Measurements from ENCODE around the gene NFIA.
A peak's percentile ranks its signal among the peaks of the same experiment; 100 is the strongest.

Gene NFIA

DNA sequence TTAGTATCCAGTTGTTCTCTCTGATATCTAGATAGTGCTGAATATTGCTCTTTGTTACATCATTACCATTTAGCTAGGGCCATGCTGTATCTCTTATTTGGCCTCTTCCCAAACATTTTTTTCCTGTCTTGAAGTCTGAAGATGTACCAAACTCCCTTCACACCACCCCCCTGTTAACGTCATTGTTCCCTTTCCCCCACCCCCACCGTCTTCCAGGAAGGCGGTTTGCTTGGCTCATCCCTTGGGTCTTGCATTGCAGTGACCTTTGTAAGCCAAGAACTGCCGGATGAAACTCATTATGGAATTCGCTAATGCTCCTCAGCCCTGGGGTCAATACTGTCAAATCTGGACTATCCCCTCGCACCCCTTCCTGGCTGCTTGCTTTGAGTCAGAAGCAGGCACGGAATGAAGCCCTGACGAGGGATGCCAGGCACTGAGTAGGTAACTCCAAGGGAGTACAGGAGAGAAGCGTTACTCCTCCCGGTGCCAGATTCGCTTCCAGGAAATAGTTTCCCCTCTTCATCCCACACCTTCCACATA, 359.4 kb downstream of the NFIA start:
- no peak for DNase-seq

DNA sequence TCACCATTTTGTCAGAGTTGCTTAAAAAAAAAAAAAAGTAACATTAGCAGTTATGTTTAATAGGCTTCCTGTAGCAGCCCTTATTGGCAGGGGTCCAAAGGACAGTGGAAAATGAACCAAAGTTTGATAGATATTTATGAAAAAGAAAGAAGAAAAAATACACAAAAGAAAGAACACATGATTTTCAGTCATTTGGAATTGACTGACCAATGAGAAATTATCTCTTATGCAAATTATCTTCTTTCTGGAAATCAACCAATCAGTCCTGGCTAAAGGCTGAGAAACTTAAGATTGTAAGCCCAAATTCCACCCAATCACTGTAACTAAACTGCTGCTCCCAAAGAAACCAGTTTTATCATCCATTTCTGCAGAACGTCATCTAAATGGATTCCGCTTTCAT, 360.2 kb downstream of the NFIA start:
- no peak for DNase-seq

DNA sequence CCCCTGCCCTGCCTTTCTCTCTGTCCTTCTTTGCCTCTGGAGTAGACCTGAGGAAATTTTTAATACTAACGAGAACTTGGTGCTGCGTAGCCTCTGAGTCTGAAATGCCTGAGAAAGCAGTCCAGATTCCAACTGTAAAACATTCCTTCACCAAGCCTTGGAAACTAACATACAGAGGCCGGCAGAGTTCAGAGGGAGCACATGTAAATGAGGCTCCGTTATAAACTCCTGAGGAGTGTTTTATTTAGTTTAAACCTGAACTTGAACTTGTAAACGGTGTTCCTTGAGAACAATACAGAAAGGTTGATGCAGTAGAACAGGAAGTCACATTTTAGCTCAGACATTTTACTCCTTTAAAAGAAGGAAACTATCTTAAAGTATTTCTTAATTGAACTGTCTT, 361.9 kb downstream of the NFIA start:
- DNase-seq: no peak

DNA sequence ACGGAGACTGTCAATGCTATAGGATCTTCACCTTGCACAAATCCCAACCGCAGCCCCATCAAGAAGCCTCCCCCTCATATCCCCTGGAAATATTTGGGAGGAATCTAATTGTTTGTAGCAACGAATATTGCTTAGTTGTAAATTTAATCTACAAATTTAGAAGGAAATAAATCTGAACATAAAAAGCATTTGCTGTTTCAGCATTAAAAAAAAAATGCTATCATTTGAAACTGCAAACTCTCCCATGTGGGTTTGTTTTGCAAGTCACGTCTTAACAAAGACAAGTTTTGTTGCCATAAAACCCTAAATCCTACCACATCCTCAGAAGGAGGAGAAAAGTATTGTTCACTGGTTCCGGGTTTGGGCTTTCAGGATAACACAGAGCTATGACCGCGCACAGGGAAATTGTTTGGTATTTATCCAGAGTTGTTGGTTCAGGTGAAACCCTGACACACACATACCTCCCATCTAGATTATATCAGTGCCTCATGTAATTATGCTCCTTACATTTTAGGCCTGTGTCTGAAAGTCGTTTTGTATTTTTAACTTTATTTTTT, 363.0 kb downstream of the NFIA start:
- no peak for DNase-seq

DNA sequence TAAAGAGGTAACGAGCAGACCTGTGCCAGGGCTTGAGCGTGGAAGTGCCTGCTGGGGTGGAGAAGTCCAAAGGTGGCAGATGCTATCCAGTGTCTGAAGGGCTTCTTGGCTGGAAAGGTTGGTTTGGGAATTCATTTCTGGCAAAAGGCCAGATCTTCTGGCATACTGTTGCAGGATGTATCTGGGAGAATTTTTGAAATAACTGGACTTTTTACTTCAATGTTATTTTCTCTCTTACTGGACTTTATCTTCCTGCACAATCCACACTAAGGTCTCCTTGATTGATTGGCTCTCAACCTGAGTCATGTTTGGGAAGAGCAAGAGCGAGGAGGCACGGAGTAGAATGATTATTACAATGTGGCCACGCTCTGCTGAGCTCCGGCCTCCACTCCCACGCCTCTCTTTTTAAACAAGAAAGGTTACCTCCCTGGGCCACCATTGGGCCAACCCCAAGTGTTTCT, 364.2 kb downstream of the NFIA start:
- DNase-seq: no peak

DNA sequence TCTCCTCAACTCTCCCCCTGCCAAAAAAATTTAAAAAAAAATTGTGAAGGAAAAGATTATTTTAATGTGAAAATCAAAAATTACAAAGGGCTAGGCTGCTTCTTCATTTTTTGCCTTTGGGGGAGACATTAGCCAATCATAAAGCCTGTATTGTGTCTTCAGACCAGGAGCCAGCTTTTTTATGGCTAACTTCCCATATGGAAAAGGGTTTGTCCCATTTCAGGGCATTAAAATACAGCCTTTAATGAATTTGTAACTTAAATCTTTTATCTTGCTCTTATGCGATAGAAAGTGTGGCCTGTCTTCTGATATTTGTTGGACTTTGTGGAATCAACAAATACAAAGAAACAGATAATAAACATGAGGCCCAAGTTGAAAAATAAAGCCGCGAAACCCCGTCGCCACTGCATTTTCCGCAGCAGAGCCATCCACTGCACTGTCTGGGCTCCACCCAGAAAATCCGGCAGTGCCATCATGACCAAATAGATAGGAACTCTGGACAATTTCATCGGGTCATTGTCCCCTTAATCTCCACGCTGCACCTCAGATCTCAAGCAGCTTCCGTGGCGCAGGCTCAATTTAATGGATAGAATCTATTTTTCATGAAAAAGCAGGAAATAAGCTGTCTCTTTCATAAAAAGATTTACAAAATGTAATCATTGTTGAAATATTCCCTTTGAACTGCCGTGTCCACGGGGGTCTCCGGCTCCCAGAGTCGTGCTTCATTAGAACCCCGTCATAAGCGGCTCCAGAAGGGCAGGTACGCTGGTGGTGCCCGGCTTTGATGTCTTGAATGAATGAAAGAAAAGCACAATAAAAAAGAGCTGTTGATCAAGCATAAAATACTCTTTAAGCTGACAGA, 365.0 kb downstream of the NFIA start:
- no peak for DNase-seq

DNA sequence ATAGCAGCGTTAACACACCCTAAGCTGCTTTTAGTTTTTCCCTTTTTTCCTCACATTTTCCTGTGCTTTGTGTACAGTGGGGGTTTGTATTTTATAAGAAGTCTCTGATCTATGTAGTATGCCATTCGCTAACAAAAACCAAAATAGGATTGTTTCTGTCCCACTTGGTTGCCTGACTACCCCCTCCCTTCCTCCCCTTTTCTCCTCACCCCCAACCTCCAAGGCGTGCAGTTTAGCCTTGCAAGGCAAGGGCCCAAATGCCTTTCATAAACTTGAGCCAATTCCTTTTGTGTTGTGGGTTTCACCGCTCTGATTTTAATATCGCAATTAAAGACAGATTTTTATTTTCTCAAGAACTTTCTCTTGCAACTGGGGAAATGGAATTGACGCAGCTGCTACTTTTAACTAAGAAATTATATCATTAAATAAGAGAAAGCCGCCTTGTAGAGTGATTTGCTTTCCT, 365.6 kb downstream of the NFIA start:
- no peak for DNase-seq

DNA sequence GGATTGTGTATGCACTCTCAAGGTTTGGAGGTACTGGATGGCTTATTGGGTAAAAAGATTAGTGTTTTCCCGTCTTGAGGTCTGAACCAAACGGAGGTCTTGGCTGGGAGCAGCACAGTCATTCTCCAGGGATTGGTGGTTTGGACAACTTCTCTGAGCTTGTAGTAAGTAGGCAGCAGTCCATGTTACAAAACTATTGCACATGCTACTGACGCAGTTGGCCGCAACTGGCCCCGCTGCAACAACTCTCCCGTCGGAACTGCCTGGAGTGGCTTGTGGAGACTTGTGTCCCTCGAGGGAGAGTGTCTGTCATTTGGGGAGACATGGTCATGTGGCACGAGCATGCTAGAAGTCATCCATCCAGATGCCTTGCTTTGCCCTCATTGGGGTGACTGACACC, 366.6 kb downstream of the NFIA start:
- no peak for DNase-seq

DNA sequence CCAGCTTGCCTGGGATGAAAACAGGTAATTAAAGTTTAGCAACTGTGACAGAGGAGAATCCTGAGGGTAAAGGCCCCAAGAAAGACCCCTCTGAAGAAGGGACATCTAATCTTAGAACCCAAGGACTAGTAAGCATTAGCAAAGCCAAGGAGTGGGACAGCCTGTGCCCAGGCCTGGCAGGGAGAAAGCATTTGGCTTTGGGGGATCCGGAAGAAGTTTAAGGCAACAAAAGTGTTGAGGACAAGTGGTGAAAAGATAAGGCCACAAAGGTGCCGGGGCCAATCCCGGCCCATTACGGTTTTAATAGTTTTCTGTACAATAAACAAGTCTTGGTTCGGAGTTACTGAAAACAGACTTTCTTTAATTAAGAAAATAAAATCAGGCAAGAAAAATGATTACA, 367.0 kb downstream of the NFIA start:
- no peak for DNase-seq

DNA sequence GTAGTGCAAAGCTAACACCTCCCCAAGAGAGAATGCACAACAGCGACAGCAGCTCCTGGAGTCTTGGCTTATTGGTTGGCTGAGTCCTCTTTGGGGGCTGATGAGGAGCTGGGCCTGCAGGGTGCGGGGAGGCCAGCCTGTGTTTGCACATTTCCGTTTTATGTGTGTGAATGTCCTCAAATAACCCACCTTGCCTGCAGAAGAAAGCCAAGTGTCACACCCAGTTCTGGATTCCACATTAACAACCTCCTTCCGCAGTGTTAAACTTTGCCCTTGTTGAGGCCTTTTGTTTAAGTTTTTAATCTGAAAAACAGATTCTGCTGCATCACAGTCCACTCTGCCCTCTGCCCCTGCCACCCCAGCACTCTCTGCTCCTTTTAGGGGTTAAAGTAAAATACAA, 368.1 kb downstream of the NFIA start:
- peak in 2 of 4 experiments; percentile 16 to 19 for DNase-seq

DNA sequence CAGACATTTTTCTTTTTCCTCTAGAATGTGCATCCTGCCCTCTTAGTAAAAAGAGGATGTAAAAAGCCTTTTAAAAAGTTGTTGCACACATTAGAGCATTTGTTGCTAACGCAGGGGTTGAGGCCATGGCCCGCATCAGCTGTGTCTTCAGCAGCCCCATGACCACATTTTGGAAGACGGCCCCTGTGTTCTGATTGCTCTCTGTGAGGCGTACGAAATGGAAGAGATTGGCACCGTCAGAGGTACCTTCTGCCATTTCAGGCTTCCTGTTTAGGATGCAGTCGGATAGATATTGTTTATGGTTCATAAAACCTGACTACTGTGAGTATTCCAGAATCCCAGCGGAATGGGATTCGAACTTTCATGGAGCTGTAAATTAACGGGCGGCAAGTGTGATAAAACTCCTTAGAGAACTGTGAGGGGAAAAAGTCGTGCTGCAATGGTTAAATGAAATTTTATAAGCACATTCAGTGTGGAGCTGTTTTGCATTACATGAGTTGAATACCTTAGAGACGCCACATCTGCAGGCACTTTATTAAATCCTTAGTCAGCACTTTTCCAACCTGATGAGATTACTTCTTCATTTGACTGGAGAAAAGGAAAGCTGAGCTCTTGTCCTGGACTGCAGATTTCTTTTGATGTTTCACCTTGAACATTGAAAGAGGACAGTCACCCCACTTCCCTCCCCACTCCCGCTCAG, 368.7 kb downstream of the NFIA start:
- DNase-seq: peak; percentile 34 to 59 (median 50)

DNA sequence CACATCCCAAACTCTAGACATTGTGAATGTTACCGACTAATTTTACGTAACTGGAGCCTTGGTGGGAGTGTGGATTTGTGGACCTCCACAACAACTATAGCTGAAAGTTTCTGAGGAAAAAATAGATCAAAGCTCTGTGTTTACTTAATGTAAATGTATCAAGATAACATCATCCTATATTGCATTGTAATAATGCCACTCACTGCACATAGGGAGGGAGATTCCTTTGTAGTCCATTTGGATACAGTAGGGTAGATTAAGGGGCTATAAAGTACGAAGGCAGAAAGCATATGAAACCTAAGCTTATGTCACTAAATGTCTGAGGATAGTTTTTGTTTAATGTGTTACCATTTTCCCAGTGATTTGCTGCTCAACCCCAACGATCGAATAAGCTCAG, 369.2 kb downstream of the NFIA start:
- no peak for DNase-seq

DNA sequence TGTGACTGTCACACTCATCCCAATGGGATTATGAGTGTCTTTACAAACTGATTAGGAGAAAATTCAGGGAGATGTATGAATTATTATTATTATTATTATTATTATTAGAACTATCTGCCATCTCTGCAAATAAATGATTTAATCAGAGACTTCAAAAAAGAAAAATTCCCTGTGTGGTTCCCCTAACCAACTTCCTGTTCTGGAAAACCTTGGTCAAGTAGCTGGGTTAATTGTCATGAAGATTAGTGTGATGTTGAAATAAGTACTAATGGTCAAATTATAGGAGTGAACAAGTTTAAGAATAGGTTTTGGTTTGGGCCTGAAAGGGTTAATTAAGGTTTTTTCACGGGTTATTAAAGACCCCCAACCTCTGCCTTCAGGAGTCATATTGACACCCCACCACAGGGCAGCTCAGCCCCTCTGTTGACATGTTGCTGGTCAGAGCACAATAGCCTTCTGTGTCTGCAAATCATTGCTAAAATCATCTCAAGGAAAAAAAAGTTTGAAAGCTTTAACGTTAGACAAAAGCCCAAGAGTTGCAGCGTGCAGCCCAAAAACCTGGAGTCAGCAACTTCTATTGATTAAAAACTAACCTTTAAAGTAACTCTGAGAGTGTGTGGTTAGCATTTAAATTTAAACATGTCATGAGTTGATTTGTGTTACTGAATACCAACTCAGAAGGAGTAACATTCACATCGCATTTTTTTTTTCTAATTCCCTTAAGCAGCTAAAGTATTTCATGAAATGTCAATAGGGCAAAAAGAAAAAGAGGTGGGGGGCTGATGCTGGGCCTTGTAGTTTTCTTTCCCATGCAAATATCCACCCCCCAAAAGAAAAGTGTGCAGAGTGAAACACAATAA, 370.0 kb downstream of the NFIA start:
- DNase-seq: peak in 2 of 4 experiments; percentile 16 to 23

DNA sequence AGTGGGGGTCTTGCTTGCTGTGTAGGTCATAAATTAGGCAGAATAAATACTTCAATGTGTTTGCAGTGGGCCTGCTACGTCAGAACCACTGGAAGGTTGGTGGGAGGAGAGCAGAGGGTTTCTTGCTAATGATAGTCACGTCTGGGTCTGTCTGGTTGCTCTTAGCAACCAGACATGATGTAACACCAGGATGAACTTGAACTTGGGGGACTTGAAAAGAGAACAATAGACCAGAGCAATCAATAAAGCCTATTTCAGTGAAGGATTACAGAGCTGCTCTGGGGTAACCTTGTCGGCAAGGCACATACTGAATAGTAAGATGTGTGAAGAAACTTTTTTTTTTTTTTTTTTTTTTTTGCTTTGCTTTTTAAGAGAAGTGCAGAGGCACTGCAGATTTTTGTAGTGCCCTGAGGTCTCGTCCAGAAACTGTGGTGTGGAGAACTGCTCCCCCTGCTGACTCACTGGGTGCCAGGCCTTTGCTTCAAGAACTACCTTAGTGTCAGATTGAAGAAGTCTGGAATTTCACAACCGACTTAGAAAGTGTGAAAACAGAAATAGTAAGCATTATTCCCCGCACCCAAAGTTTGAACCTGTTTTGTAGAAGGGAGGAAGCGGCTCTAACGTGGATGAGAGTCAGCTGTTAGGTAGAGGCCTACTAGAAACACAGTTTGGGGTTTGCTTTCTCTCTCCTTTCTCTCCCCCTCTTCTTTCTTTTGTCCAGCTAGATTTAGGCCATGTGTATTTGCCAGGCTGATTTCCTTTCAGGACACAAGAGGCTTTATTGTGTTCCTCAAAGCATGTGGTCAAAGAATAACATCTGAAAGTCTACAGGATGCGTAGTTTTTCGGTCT, 371.0 kb downstream of the NFIA start:
- DNase-seq: peak; percentile 84 to 93 (median 92)

DNA sequence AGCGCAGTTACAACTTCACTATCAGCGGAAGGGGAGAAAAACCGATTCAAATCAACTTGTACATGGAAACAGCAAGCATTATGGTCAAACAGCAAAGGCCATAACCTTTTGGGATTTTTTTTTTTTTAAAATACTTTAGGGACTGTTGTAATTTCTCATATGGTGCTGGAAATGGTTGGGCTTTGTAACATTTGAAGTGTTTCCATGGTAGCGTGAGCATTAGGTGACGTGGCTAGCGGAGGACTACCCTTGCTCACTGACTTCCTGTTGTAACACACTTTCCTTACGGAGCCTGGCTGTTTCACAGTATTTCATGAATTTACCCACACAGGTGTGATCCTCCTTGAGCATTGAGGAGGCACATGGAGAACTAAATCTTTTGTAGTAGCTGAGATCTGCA, 373.0 kb downstream of the NFIA start:
- DNase-seq: peak in 1 of 4 experiments; percentile 11

DNA sequence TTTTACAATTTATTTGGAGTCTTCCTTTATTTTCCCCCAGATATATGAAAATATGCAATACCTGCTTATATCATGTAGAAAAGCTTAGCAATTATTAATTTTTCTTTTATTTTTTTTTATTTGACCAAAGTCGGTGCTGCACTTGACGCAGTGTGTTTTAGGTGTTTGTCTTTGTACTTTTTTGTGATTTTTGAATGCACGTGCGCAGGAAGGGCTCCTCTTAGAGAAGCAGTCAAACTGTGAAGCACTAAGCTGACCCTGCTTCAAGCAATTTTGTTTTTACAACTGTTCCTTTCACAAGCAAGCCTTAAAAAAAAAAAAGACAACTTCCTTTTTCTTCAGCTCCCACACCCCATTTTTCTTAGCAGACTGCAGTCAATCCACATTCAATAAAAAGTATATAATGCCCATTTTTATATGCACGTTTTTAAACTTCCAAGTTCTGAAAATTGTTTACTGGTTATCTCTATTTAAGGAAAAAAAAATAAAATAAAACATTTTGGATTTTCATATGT, 375.2 kb downstream of the NFIA start:
- peak in 3 of 4 experiments; percentile 21 to 61 (median 52) for DNase-seq

DNA sequence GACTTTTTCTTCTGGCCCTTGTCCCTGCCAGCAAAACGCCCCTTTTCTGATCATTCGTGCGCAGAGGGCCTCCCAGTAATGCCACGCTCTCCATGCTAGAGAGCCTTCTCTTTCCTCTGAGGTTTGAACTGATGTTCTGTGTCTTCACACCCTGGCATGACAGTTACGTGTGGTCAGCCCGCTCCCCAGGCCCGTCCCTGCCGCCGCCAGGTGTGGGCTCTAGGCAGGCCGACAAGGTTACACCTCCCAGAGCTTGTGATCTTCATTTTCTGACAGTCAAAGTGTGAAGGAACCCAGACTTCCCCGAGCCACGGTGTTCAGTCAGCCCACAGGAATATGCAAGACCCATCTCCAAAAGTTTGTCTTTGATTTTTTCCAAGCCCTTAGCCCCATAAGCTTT, 377.0 kb downstream of the NFIA start:
- DNase-seq: no peak

DNA sequence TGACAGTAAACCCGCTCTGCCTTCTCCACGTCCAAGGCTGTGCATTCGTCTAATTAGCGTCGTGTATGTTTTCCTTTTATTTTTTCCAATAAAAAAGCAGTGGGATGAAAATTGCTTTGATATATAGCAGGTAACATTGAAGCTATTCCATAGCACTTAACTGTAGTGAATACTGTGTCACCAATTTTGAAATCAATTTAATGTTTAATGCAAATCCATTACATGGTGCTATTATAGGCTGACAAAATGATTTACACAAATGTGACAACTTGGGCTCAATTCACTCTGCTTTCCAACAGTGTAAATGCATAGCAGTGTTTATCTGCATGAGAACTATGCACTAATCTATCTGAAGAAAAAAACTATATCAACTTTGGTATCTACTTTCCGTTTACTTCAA, 377.8 kb downstream of the NFIA start:
- no peak for DNase-seq

DNA sequence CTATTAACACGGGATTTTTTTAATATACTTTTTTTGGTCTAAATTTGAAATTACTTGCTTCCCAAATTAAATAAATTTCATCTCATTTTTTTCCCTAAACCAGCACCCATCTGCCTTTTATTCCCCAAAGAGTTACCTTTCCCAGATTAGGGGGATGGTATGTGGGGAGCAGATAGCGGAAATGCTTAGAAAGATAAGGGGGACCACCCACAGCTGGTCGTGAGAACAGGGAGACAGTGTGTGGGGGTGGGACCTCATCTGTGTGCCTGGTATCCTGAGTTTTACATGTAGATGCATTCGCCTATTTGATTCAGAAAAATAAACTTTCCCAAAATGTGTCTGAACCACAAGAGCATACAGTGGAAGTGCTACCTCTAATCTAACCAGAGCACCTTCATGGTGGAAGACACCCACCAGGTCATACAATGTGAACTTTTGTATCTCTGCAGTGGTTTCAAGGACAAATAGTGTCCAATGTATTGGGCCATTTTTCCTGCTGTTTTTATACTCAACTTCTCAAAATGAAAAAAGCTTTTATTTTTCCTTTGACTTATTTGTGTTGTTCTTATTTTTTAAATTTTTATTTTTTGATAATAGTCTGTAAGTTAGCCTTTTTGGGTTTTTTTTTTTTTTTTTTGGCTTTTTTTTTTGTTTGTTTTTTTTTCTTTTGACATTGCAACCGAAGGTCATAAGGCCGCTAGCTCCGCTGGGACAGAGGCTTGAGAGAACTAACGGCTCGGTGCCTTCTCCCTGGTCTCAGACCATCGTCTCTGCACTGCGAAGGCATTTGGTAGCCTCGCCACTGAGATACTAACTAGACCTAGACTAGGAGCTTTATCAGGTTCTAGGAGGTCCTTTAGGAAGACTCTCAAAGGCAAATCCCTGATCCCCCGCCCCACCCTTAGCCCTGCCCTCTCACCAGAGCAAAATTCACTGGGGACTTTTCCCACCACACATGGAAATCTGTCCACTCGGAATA, 379.3 kb downstream of the NFIA start:
- no peak for DNase-seq

DNA sequence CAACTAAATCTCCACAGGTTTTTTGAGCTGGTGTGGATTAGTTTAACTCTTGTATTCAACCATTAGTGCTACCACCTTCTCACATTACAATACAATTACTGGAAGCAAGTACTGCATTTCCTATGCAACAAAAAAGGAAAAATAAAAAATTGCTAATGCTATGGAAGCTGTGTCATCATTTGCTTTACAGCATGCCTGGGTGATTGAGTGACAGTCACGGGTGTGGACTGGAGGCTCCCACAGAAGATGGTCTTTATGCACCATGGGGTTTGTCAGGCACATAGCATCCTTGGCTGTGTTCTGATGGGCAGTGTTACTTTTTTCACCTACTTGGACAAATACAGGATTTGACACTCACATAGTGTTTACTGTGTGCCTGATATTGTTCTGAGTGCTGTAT, 380.3 kb downstream of the NFIA start:
- no peak for DNase-seq
